Gastrocnemius medialis (tissue), 4 donors: ENCODE data around the gene SLC12A7. TPM values are rescaled to one million over a fixed set of nuclear protein-coding genes. Genes with fewer than 3 reads are reported as not detected.

Source experiments
- ATAC-seq, 2 donors: fragments of 150-250 bp; one replicate each; pipeline ENCODE4 v1.9.1; 2016
- DNase-seq, 2 donors: peaks; one replicate each; pipeline ENCODE4 v3.0.0-alpha.2; 2019
- H3K27ac ChIP-seq, 4 donors: fragments of 200-600 bp; sonication (generic); 1 replicate in 1 of 4; 2 replicates in 3 of 4; pipeline ENCODE4 v1.5.1; 2016 to 2018; ENCODE audit warnings: mild to moderate bottlenecking in 2 of 4, moderate library complexity in 1 of 4
- H3K27me3 ChIP-seq, 3 donors: fragments of 200-600 bp; sonication (generic) in 2 of 3; 1 replicate in 1 of 3; 2 replicates in 2 of 3; pipeline versions ENCODE4 v1.5.1 to v1.6.0; 2016 to 2019; ENCODE audit warnings: mild to moderate bottlenecking in 1 of 3, moderate library complexity in 1 of 3
- H3K36me3 ChIP-seq, 2 donors: fragments of 200-600 bp; sonication (generic) in 1 of 2; one replicate each; pipeline ENCODE4 v1.5.1; 2017 to 2018
- H3K4me1 ChIP-seq, 2 donors: fragments of 200-600 bp; sonication (generic) in 1 of 2; one replicate each; pipeline ENCODE4 v1.5.1; 2016 to 2017; ENCODE audit warnings: mild to moderate bottlenecking in 2 of 2
- H3K4me3 ChIP-seq, 4 donors: fragments of 200-600 bp; sonication (generic) in 3 of 4; 1 replicate in 1 of 4; 2 replicates in 3 of 4; pipeline ENCODE4 v1.5.1; 2016 to 2019; ENCODE audit warnings: mild to moderate bottlenecking in 2 of 4
- H3K9me3 ChIP-seq, 3 donors: fragments of 200-600 bp; sonication (generic) in 2 of 3; 1 replicate in 1 of 3; 2 replicates in 2 of 3; pipeline ENCODE4 v1.5.1; 2016 to 2019
- POLR2A ChIP-seq, 2 donors: fragments of 450-650 bp; IDR thresholded peaks; one replicate each; pipeline ENCODE4 v1.6.1; 2017; ENCODE audit warnings: antibody characterized with exemption in 2 of 2, mild to moderate bottlenecking in 2 of 2, moderate library complexity in 2 of 2
- in situ Hi-C, 4 donors: fragments of 200-750 bp; cut with MboI; loops; one replicate each; pipeline versions ENCODE4 v1.15.0 to v1.8.0; 2017; ENCODE audit warnings: low sequenced_read_pairs in 4 of 4
- intact Hi-C: fragments of 100-400 bp; cut with DNase I; formaldehyde crosslinking; loops from one replicate; pipeline ENCODE4 v1.15.1; 2023; ENCODE audit warnings: low total_unique reads
- total RNA-seq, 4 donors: library from RNA; depleted of rRNA; stranded (reverse); fragments of >200 nt; gene quantifications; one replicate each; pipeline versions ENCODE4 v1.1.0 to v1.2.3, GENCODE V29; 2016
- TF ChIP-seq, protein P1 (sequence below), 5 experiments: fragments of 450-650 bp in 3 of 5; fragments of 200-600 bp in 2 of 5; sonication (generic) in 2 of 5; IDR thresholded peaks in 4 of 5; conservative IDR thresholded peaks in 1 of 5; 1 replicate in 4 of 5; 2 replicates in 1 of 5; pipeline ENCODE4 v1.5.1; 2016 to 2019; ENCODE audit warnings: antibody characterized with exemption in 5 of 5, mild to moderate bottlenecking in 3 of 5, moderate library complexity in 3 of 5

SLC12A7 gene
- 1 to 10 TPM; 1.6 to 5.3 (median 3.5) TPM for total RNA-seq

DNA sequence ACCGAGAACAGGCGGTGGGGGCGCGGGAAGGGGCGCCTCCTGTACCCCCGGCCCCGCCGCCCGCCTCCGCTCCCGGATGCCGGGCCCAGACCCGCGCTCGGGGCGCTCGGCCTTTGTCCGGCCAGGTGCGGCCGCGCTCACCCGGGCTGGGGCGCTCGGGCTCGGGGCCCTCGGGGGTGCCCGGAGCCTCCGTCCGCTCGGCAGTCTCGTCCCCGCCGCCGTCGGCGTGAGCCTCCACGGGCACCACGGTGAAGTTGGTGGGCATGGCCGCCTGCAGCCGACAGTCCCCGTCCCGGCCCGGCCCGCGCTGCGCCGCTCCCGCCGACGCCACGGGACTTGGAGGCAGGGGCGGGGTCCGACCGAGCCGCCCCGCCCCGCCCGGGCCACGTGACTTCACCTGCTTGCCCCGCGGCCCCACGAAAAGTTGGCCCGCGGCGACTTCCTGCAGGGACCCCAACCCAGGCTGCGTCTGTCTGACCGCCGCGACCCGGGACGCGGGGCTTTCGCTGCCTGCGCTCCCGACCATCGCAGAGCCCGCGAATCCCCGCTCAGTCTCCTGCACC lies at the start of gene SLC12A7:
Gene SLC12A7, minus strand, starts transcription at position 337 of the 563 bp plus-strand sequence. Its CDS starts 72 bp downstream, at position 265.
- peak; percentile 35 to 50 for ATAC-seq
- no peaks in the 10 kb centered on the region for H3K36me3 ChIP-seq
- intact Hi-C loops (loop anchor here (5.0 kb wide), 1 partner anchor 920 kb away; the partner anchor contains the start of gene LRRC14B), in situ Hi-C loops (no loop called here)
- no peak for DNase-seq
- peak within 1 kb of the TSS; percentile 65 to 87 (median 74) for H3K4me3 ChIP-seq
- peaks cover 5 to 14% (median 7%) of the 10 kb centered on the region in 3 donors for H3K27me3 ChIP-seq
- peak; percentile 72 to 78 for TF ChIP-seq POLR2A (IDR thresholded peaks at IDR 0.05)
- TF ChIP-seq, protein P1, sequence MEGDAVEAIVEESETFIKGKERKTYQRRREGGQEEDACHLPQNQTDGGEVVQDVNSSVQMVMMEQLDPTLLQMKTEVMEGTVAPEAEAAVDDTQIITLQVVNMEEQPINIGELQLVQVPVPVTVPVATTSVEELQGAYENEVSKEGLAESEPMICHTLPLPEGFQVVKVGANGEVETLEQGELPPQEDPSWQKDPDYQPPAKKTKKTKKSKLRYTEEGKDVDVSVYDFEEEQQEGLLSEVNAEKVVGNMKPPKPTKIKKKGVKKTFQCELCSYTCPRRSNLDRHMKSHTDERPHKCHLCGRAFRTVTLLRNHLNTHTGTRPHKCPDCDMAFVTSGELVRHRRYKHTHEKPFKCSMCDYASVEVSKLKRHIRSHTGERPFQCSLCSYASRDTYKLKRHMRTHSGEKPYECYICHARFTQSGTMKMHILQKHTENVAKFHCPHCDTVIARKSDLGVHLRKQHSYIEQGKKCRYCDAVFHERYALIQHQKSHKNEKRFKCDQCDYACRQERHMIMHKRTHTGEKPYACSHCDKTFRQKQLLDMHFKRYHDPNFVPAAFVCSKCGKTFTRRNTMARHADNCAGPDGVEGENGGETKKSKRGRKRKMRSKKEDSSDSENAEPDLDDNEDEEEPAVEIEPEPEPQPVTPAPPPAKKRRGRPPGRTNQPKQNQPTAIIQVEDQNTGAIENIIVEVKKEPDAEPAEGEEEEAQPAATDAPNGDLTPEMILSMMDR (IDR thresholded peaks at IDR 0.05 in 4 of 5, conservative IDR thresholded peaks at IDR 0.05 in 1 of 5) = no peak
- no peaks in the 10 kb centered on the region for H3K9me3 ChIP-seq
- H3K27ac ChIP-seq = peak within 1 kb of the TSS; percentile 73 to 84 (median 76)
- peaks cover 9% of the 10 kb centered on the region in 2 donors for H3K4me1 ChIP-seq

DNA sequence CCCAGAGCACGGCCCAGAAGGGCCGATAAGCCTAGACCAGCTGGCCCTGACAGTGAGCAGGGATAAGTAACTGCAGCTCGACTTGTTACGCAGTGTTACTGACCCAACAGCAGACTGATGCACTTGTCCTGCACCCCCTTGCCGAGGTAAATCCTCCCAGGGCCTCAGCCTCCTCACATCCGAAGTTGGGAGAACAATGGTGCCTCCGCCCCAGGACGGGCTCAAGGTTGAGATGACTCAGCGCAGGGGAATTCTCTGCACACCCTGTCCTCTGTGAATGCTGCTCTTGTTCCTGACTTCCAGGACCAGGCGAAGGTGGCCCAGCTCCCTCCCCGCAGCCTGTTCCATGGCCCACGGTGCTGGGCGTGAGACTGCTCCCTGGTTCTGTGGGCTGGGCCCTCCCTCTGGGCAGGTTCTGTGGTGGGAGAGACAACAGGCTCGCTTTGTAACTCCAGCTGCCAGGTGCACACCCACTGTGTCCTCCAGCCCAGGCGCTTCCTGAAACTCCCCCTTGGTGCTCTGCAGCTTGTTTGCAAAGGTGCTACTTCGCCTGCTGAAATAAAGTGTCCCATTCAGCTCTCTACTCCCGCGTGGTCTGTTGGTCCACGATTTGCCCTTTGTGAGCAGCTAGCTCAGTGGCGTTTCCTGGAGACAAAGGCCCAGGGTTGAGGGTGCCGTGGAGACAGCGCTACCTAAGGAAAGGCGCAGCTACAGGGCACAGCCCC lies 49.4 kb upstream of the SLC12A7 start:
- ATAC-seq = no peak
- no peaks in the 10 kb centered on the region for H3K36me3 ChIP-seq
- TF ChIP-seq, protein P1 (IDR thresholded peaks at IDR 0.05 in 4 of 5, conservative IDR thresholded peaks at IDR 0.05 in 1 of 5) = no peak
- no peak for TF ChIP-seq POLR2A (IDR thresholded peaks at IDR 0.05)
- no peaks in the 10 kb centered on the region for H3K4me1 ChIP-seq
- no peaks in the 10 kb centered on the region for H3K9me3 ChIP-seq
- intact Hi-C loops (no loop called here), in situ Hi-C loops (loop anchor here (25.0 kb wide), 2 partner anchors 224 to 476 kb away; no protein-coding TSS in a partner anchor)
- no peak for DNase-seq
- H3K27me3 ChIP-seq = peaks cover 10 to 18% (median 16%) of the 10 kb centered on the region in 3 donors
- no peak overlapping the region for H3K4me3 ChIP-seq
- no peak overlapping the region for H3K27ac ChIP-seq

DNA sequence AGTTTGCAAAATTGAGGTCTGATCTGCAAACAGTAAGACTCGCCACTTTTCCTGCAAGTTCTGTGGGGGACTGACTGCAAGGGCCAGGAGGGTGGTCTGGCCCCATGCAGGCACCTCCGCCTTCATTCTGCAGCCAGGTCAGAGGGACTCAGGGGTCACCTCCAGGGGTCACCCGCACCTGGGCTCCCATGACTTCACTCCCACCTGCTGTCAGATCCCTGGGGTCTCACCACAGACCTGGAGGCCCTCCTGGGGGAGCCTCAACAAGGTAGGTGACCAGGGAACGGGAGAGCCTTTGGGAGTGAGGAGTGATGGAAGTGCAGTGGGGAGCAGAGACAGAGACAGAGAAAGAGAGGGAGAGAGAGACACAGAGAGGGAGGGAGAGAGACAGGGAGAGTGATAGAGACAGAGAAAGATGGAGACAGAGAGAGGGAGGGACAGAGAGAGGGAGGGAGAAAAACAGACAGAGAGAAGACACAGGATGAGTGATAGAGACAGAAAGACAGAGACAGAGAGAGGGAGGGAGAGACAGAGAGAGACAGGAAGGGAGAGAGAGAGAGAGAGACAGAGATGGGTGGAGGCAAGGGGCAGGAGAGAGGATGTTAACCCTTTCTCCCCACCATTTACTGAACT lies 48.0 kb upstream of the SLC12A7 start:
- Histone ChIP-seq H3K27me3 (peaks cover 19 to 28% (median 25%) of the 10 kb centered on the region in 3 donors), H3K36me3 (no peaks in the 10 kb centered on the region), H3K27ac (no peak overlapping the region), H3K4me3 (no peak overlapping the region), H3K4me1 (no peaks in the 10 kb centered on the region), H3K9me3 (no peaks in the 10 kb centered on the region)
- intact Hi-C loops = no loop called here
- TF ChIP-seq POLR2A (IDR thresholded peaks at IDR 0.05) = no peak
- TF ChIP-seq, protein P1 (IDR thresholded peaks at IDR 0.05 in 4 of 5, conservative IDR thresholded peaks at IDR 0.05 in 1 of 5) = no peak
- DNase-seq (no peak), ATAC-seq (no peak)
- in situ Hi-C loops = loop anchor here (25.0 kb wide), 2 partner anchors 223 to 477 kb away; no protein-coding TSS in a partner anchor

DNA sequence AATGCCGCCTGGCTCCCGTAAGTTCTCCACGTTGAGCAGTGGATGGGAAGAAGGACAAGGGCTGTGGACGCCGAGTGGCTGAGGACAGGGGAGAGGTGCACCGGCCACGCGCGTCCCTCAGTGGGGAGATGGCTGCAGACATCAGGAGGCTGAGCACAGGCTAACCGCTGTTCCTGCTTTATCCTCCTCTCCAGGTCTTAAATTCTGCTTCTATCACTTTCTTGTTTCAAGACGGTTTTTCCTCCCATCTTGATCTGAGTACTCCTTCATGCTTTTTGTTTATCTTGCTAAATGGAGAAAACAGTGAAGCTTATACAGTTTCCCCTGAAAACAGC lies 47.4 kb upstream of the SLC12A7 start:
- H3K4me1 ChIP-seq = no peaks in the 10 kb centered on the region
- H3K27ac ChIP-seq = no peak overlapping the region
- TF ChIP-seq, protein P1 (IDR thresholded peaks at IDR 0.05 in 4 of 5, conservative IDR thresholded peaks at IDR 0.05 in 1 of 5) = no peak
- TF ChIP-seq POLR2A (IDR thresholded peaks at IDR 0.05) = no peak
- in situ Hi-C loops (loop anchor here (25.0 kb wide), 2 partner anchors 222 to 478 kb away; no protein-coding TSS in a partner anchor), intact Hi-C loops (no loop called here)
- H3K27me3 ChIP-seq = peaks cover 24 to 34% (median 28%) of the 10 kb centered on the region in 3 donors
- no peak overlapping the region for H3K4me3 ChIP-seq
- H3K36me3 ChIP-seq = no peaks in the 10 kb centered on the region
- DNase-seq (no peak), ATAC-seq (no peak)
- no peaks in the 10 kb centered on the region for H3K9me3 ChIP-seq
